Activated CD4-positive, CD25-positive, alpha-beta regulatory T cell treated with anti-CD3 and anti-CD28 coated beads, Interleukin-2, amount 50 U/mL, for 16 hours (primary cell): ENCODE results near the gene SNRK.

ENCODE experiments used
- DNase-seq: peaks from one replicate; pipeline ENCODE4 v3.0.0-alpha.2; 2020; ENCODE audit warnings: low read depth, low spot score

SNRK gene

DNA sequence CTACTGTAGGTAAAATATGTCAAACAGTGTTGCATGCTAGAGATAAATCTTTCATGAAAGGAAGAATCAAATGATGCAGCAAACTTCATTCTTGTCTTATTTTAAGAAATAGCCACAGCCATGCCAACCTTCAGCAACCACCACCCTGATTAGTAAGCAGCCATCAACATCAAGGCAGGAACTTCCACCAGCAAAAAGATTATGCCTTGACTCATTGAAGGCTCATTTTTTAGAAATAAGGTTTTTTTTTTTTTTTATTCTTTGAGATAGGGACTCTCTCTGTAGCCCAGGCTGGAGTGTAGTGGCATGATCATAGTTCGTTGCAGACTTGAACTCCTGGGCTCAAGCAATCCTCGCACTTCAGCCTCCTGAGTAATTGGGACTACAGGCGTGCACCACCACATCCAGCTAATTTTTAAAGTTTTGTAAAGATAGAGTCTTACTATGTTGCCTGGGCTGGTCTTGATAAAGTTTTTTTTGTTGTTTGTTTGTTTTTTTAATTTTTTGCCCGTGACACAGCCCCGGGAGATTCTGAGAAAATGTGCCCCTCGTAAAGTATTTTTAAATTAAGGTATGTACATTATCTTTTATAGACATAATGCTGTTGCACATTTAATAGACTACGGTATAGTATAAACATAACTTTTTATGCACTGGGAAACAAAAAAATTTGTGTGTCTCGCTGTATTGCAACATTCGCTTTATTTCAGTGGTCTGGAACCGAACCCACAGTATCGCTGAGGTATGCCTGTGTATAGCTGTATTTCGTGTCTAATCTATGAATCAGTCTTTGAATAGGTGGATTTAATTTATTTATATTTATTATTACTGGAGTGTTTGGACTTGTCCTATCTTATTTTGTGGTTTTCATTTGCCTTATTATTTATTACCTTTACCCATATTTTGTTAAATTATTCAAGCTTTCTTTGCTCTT is 23.3 kb downstream of the SNRK start:
- DNase-seq, result no peak

DNA sequence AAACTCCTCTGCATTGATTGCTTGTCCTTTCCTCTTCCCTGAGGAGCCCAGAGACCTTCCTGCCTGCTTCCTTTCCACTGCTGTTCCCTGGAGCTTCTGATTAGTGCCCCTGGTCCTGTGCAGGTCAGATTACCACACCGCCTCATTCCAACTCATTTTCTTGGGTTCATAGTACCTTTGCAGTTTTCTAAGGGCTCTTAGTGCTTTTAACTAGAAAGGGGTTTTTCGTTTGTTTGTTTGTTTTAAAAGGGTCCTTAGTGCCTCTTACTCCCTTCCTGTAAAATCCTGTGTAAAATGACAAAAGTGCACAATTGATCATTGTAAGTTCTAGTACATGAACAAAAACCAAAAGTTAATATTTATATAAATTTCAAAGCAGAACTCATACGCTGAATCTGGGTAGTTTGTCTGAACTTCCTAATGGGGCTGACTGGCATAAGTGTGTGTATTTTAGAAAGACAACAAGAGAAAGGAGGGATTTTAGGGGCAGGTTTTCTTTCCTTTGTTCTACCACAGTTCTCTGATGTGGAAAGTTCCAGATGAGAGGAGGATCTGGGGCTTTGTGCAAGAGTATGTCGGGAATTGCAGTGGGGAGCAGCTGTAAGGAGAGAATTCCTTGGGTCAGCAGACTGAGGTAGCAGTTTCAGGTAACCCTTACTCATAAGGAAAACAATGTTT is 30.6 kb downstream of the SNRK start:
- DNase-seq, result no peak

DNA sequence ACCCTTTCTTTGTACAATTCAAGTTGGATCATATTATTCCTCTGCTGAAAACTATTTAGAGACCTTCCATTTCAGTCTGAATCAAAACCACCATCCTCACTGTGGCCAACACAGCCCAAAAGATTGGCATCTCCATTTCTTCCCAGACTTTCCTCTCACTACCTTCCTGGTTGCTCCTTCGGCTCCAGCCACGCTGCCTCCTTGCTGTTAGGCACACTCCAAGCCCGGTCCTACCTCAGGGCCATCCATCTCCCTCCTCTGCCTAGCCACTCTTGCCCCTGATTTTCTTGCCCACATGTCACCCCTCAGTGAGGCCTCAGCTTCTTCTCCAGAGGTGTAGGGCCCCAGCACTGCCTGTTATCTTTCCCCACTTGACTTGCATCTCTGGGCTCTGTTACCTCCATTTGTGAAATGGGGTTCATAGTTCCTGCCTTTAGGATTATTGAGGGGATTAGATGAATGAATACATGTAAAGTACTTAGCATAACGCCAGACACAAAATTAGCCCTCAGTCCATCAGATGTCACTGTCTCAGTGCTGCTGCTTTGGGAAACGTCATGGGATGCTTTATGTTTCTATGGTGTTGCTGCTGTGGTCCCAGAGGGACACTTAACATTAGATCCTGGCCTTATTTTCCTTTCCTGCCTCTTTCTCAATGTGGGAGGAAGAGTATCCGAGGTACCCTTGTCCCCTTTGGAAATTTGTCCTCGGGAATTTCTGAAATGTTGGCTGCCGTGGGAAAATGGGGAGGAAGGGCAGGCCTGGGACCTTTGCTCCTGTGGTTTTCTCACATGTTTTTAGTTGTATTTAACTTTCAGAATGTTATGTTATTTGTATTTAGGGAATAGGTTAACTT is 31.3 kb downstream of the SNRK start:
- DNase-seq, result no peak

DNA sequence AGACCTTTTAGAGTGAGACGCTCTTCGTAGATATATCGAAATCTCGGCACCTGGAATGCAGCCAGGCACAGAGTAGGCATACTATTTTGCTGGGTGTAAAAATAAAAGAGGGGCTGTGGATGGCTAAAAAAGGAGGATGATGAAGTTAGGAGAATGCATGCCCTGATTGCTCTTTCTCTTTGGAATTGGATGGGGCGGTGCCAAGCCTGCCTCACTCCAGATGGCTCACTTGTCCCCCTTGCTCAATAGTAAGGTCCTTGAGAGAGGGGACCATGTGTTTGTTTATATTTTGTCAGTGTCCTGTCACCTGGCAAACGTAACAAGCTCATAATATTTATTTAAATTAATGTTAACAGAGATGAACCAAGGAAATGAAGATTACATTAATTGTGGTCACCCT is 33.0 kb downstream of the SNRK start:
- no peak for DNase-seq

DNA sequence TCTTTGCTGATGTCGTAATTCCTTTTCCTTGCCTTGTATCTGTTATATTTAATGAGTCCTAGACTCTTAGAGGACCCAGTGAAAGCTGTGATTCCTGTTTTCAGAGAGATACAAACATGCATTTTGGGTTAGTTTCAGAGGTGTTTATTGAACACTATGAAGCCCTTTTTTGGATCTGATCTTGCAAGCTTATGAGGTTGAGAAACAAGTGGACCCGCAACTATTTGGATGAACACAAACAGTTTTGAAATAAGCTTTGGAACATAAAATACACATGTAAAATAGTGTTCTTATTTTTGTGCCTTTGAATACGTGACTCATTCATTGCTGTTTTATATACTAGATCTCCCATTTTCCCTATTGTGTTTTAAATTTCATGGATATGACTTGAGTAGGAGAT is 33.5 kb downstream of the SNRK start:
- DNase-seq, result no peak

DNA sequence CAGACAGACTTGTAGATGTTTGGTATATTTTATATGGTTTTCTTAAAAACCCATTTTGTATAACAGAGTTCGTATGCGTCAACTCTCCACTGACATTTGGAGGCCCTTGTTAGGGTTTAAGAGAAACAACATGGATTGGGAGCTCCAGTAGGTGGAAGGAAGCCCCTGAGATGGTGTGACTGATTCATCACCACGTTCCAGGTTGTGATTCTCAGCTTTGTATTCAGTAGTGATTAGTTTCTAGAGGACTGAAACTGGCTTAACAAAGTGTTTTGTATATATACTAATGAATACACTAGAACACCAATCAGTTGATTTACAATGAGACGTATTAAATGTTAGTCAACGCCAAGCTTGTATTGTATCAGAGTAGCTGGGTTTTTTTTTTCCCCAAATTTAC is 33.9 kb downstream of the SNRK start:
- DNase-seq, result no peak

DNA sequence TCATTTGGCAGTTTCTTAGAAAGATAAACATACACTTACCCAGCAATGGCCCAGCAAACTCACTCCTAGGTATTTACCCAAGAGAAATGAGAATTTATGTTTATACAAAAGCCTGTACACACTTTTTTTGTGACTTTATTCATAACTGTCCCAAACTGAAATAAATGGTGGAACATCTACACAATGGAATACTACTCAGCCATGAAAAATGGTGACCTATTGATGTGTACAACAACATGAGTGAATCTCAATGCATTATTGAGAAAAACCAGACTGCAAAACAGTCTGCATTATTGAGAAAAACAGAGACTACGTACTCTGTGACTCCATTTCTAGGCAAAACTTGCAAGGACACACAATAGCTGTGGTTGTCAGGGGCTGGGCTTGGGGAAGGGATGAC is 37.2 kb downstream of the SNRK start:
- DNase-seq, result no peak

DNA sequence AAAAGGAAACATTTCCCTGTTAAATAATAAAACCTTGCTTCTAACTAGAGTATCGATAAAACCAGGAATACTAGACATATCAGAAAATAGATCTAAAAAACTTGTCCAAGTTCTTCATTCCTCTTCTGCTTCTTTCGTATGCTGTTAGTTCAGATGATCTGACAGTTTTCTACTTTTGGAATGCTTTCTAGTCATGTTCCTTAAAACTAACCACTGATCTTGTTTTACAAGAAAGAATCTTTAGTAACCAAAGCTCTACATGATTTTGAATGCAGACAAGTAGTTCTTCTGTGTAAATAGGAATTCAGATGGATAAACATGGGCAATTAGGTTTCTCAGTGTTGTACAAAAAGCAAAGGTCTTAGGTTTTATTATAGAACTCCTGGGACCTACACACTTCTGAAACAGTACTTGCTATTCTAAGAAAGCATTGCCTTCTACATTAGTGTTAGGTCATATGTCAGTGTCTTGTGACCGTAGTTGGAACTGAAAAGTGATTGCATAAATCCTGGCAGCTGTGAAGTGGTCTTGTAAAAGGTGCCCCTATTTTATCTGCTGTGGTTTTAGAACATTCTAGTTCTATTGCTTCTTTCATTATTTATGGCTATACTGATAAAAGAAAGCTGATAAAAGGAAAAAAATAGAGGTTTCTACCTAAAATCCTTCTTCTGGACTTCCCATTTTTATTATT is 40.7 kb downstream of the SNRK start:
- no peak for DNase-seq

DNA sequence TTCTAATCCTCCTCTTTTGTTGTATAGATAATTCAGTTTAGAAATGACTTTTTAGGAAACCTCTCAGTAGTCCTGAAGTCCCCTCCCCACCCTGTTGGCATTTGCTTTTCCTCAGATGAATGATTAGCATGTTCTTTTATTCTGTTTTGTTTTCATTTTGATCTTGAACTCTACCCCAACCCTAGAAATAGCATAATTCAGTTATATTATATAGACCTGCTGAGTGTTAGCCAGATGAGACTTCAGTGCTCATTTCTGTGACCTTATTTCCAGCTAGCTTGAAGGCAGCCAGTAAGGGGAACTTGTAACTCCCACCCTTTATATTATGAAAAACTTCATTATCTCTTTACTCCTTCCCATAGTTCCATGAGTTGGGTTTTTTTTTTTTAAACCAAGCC is 41.2 kb downstream of the SNRK start:
- DNase-seq, result no peak

DNA sequence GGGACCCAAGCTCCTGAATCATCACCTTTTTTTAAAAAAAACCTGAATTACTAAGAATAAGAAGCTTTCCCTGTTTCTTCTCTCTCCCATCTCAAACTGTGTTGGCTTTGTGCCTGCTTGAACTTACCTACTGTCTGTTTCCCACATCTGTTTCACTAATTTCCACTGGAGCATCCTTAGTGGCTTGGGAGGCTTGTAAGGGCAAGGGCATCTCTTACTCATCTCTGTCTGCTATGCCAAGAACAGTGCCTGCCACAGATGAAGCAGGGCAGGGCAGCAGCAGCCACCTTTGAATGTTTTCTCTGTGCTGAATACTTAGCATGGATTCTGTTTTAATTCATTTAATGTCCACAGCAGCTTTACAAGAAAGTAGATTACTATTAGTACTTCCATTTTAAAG is 42.3 kb downstream of the SNRK start:
- DNase-seq, result no peak

DNA sequence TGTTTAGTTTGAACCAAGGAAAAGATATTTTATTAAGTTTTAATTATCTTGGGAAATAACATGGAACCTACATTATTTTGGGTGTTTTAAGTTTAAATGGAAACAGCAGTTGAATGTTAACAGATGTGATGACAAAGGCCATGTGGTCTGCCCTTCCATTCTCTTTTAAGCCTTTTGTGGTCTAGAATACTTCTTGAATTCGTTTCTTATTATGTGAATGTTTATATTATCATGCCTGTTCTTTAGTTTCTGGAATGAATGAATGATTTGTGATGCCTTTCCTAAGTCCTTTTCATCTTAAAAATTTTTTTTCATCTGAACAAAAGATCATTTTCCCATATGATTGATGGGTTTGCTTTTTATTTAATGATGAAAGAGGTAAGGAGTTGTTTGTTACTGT is 44.6 kb downstream of the SNRK start:
- DNase-seq, result no peak

DNA sequence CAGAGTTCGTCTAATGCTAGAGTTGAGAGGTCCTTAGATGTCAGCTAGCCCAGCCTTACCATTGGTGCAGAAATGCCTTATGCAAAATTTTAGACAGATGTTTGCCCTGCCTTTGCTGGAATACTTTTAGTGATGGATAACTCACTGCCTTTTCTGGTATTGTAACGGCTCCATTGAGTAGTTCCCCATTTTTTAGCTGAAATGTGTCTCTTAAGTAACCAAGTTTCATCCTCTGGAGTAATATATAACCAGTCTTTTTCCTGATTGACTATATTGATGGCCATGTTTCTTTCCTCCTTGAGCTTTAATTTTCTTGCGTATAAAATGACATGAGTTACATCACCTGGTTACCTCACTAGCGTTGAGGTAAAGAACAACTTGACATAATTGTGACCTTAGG is 45.0 kb downstream of the SNRK start:
- no peak for DNase-seq

DNA sequence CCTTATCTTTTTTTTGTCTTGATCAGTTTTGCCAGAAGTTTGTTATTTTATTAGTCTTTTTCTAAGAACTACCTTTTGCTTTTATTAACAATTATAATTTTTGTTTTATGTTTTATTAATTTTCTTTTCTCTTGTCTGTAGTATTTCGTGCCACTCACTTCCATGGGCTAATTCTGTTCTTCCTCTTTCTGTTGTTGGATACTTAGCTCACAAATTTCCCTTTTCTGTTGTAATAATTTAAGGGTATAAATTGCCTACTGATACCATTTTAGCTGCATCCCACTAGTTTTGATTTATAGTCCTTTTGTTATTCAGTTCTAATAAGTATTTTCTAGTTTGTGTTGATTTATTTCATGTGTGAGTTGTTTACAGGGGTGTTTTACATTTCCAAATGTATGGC is 48.6 kb downstream of the SNRK start:
- no peak for DNase-seq

DNA sequence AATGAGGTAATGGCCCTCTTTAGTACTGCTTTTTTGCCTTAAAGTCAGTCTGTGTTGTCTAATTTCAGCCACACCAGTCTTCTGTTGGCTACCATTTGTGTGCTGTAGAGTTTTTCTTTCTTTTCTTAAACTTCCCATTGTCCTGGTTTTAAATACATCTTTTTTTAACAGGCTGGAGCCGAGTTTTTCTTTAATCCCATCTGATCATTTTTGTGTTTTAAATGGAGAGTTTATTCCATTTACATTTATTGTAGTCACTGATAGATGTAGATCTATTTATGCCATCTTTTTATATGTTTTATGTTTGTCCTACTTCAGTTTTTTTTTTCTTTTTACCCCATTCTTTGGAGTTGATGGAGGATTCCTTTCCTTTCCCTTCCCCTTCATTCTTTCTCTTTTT is 49.5 kb downstream of the SNRK start:
- no peak for DNase-seq

DNA sequence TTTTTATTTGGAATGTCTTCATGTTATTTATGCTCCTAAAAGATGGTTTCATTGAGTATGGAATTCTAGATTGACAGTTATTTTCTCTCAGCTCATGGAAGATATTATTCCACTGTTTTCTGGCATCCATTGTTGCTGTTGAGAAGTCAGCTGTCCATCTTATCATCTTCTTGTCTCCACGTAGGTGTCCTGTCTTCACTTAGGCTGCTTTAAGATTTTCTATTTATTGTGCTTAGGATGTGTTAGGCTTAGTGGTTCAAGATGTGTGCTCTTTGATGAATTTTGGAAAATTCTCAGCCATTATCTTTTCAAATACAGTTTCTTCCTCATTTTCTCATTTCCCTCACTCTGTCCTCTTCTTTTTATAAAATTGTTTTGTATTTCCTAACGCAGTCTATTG is 52.0 kb downstream of the SNRK start:
- DNase-seq, result no peak

DNA sequence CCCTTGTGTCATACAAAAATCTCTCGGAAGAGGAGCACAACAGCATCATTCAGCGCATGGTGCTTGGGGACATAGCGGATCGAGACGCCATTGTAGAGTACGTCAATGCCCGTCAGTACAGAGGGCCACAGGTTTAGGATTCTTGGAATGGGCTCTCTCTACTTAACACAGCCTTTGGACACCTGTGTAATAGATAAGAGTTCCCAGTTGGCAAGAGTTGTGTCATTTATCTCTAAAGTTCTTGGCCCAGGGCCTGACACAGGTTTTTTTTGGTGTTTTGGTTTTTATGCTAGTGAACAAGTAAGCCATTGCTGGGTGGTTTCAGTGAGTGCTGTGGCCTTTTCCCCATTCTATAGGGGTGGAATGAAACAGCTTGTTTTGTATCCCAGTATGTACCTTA is 54.1 kb downstream of the SNRK start:
- DNase-seq, result no peak

DNA sequence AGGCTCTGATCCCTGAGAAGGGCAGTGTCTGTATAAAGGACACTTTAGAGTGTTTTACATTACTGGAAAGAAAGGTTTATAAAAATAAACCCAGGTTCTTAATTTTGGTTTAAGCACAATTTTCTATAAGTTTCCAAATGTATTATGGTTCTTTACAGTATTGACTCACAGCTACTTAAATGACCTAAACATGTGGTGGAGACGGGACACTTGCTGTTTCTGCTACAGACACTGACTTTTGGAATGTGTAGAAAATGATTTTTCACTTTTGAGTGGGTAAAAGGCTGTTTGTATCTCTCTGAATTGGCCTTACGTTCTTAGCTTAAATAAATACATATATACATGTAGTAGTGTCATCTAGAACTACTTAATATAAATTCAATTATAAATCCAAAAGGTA is 55.4 kb downstream of the SNRK start:
- DNase-seq, result no peak

DNA sequence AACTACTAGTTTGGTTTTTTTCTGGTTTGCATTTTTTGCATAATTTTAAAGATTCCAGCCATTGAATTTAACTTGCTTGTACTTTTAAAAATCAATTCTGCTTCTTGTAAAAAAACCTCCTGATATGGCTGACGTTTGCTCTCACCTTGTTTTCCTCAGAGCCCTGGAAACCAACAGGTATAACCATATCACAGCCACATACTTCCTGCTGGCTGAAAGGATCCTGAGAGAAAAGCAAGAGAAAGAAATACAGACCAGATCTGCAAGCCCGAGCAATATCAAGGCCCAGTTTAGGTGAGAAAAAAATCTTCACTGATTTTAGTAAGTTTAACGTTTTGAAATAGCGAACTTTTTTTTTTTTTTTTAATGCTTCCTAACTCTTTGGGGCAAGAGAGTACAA is 56.8 kb downstream of the SNRK start:
- DNase-seq, result no peak

DNA sequence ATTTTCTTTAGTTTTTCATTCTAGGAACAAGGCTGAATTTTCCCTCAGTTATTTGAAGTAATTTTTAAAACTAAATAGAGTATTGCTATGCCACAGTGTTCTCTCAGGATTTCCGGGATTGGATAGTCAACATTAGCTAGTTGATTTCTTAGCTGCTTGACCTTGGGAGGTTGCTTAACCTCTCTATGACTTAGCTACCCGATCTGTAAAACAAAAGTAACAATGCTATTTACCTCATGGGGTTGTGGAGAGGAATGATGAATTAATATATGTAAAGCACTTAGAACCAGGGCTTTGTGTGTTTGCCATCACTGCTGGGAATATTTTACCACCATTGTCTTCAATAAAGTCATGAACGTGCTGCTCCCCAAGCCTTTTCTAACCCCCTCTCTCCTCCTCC is 57.5 kb downstream of the SNRK start:
- no peak for DNase-seq

DNA sequence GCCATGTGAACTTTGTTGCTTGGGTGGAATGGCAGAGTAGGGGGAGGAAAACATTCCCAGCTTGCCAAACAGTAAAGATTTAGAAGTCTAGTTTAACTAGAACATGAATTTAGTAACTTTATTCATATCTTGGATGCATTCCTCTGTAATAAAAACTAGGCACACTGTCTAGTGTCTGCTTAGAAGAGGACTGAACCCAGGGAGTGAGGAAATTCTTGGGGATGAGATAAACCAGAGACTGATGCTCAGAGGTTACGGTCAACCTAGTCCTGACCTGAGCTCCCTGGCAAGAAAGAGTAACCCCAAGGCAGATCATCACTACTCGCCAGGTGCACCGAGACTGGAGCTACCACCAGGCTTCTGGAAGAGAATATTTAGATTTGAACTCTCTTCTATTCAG is 58.2 kb downstream of the SNRK start:
- no peak for DNase-seq

DNA sequence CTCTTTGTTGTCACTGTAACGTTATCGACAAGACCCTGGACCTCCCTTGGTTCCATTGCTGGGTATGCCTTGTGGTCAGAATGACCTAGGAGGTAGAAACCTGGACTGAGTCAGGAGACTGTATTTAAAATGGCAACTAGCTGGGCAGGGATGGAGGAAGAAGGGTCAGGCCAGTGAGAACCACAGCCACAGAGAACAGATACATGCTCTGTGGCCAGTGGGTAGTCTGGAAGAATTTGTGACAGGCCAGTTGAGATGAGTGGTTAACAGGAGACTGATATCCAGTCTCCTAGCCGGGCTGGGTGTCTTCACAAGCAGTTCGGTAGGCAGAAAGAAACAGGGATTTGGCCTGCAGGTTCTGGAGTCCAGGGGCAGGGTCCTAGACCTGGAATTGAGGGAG is 58.9 kb downstream of the SNRK start:
- DNase-seq, result no peak

DNA sequence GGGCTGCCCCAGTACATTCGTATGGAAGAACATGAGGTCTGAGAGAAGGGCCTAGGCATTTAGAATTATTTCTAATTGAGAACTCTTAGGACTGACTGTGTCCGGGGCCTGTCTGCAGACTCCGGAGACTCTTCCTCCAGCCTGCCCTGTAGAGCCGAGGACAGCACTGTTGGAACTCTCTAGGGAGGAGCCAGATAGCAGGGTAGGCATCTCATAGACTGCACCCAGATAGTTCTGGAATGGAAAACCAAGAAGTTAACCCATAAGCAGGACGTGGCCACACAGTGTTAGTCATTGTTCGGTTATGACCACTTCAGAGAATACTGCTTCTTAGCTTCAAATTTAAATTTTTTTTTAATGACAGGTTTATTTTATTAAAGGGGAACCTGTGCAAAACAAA is 59.5 kb downstream of the SNRK start:
- DNase-seq, result no peak
